ENCODE results near the gene CELF2.

The CELF2 gene

GRCh38 chr10:11381023-11381422 lies 363.4 kb downstream of the CELF2 start:
- H3K27ac ChIP-seq: no peak overlapping the region

GRCh38 chr10:11381511-11381910 lies 363.8 kb downstream of the CELF2 start:
- no peak overlapping the region for H3K27ac ChIP-seq
- TF ChIP-seq ZFX (IDR thresholded peaks at IDR 0.05) (no peak), CTCF (conservative IDR thresholded peaks at IDR 0.05) (no peak)

More at GRCh38 chr10:11381023-11381422, 363.4 kb downstream of the CELF2 start:
- no peak for TF ChIP-seq CTCF (conservative IDR thresholded peaks at IDR 0.05)
- no peak for TF ChIP-seq ZFX (IDR thresholded peaks at IDR 0.05)

- no peak overlapping the region for H3K27ac ChIP-seq
- TF ChIP-seq ZFX (IDR thresholded peaks at IDR 0.05): no peak
- TF ChIP-seq CTCF (conservative IDR thresholded peaks at IDR 0.05): no peak
Observed at GRCh38 chr10:11382187-11382586, 364.5 kb downstream of the CELF2 start.

GRCh38 chr10:11386044-11386443 lies 368.4 kb downstream of the CELF2 start:
- TF ChIP-seq CTCF (conservative IDR thresholded peaks at IDR 0.05): no peak
- TF ChIP-seq ZFX (IDR thresholded peaks at IDR 0.05): no peak
- H3K27ac ChIP-seq: no peak overlapping the region
